Upper lobe of left lung (tissue), 4 donors: ENCODE results near the gene ADAM15.

Source experiments
- CTCF ChIP-seq, 6 experiments: fragments of 450-650 bp in 4 of 6; fragments of 200-600 bp in 2 of 6; sonication (generic) in 2 of 6; IDR thresholded peaks; one replicate each; pipeline ENCODE4 v1.5.1; 2016 to 2019; ENCODE audit warnings: antibody characterized with exemption in 6 of 6
- EP300 ChIP-seq, 4 donors: sonication (generic); formaldehyde crosslinking; IDR thresholded peaks; one replicate each; pipeline ENCODE4 v1.5.1; 2017; ENCODE audit warnings: antibody characterized with exemption in 4 of 4, control low read depth in 2 of 4
- POLR2A ChIP-seq, 4 donors: fragments of 450-650 bp; IDR thresholded peaks; one replicate each; pipeline ENCODE4 v1.5.1; 2016 to 2017; ENCODE audit warnings: antibody characterized with exemption in 4 of 4, mild to moderate bottlenecking in 2 of 4

GRCh38 chr1:155083865-155084721, 33.0 kb downstream of the ADAM15 start:
- no peak for TF ChIP-seq CTCF (IDR thresholded peaks at IDR 0.05)
- TF ChIP-seq POLR2A (IDR thresholded peaks at IDR 0.05) = no peak
- TF ChIP-seq EP300 (IDR thresholded peaks at IDR 0.05) = no peak
